ENCODE results near the gene PLEKHH1. TPM values are rescaled to one million over a fixed set of nuclear protein-coding genes. Genes with fewer than 3 reads are reported as not detected.
A peak's percentile ranks its signal among the peaks of the same experiment; 100 is the strongest.

PLEKHH1 gene
- total RNA-seq, 1 experiment from 2014 or later: 35.3 TPM

DNA sequence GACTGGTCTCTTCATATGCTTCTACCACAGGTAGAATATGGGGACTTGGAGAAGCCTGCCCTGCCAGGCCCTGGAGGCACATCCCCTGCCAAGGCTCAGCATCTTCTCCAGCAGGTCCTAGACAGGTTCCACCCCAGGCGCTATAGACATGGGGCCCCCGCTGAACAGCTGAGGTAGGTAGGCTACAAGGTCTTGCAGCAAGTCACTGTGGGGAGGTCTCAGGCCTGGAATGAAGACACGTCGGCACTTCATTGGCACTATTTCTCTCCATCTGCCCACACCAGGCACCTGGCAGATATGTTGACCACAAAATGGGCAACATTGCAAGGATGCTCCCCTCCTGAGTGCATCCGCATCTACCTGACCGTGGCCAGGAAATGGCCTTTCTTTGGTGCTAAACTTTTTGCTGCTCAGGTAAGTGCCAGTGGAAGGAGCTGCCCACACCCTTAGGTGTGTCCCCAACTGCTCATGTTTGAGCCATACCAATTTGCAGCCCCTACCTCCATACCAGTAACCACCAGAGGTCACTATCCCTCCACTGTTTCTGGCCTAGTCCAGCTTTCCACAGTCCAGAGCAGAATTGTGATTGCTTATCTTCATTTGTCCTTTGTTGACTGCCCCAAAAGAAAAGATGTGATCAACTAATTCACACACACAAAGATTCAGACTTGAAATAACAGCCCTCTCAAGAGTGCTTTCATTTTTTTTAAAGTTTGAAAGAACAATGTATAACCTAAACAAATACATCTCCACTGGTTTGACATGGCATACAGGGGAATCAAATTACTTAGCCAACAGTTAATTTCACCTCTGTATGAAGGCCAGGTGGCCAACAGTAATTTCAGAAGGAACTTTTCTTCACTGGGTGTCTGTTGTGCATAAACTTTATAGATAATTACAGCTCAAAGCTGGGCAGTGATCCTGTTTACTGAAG is 50.9 kb downstream of the PLEKHH1 start:
- Histone ChIP-seq H2AFZ (ENCODE audit: low read length) (no peak overlapping the region), H4K5ac (ENCODE audit: insufficient read length, low read depth, low read length) (no peak overlapping the region), H4K8ac (replicated peaks; ENCODE audit: insufficient read length, low read depth, low read length) (no peak overlapping the region), H2BK120ac (ENCODE audit: low read depth, low read length, poor library complexity, severe bottlenecking) (no peak overlapping the region), H2AK5ac (ENCODE audit: insufficient read length, low read length) (no peak overlapping the region), H3K79me1 (ENCODE audit: insufficient read depth, low read depth, low read length, poor library complexity, severe bottlenecking) (no peaks in the 10 kb centered on the region), H3K23ac (ENCODE audit: insufficient read length, low read depth, low read length) (no peak overlapping the region), H3K4ac (ENCODE audit: low read depth, low read length) (no peak overlapping the region), H4K91ac (ENCODE audit: insufficient read length, low read depth, low read length) (no peak overlapping the region), H3K79me2 (ENCODE audit: insufficient read depth, low read length) (no peaks in the 10 kb centered on the region), H3K4me1 (ENCODE audit: insufficient read depth, low read length) (no peaks in the 10 kb centered on the region), H3K27ac (ENCODE audit: insufficient read length, low read depth, low read length) (no peak overlapping the region), H3K9me3 (ENCODE audit: control insufficient read depth, low read depth, low read length) (no peaks in the 10 kb centered on the region), H3K14ac (ENCODE audit: insufficient read depth, low read length) (no peak overlapping the region), H3K9ac (ENCODE audit: extremely low read depth, insufficient read length, low read length) (no peak overlapping the region), H2BK20ac (ENCODE audit: low read depth, low read length, poor library complexity, severe bottlenecking) (no peak overlapping the region), H2BK12ac (ENCODE audit: insufficient read length, low read depth, low read length) (no peak overlapping the region), H2BK15ac (ENCODE audit: low read depth, low read length) (no peak overlapping the region), H3T11ph (ENCODE audit: low read length) (no peak overlapping the region), H2BK5ac (ENCODE audit: insufficient read length, low read length) (no peak overlapping the region), H3K56ac (ENCODE audit: insufficient read length, low read depth, low read length) (no peak overlapping the region), H4K20me1 (ENCODE audit: control insufficient read depth, insufficient read depth, insufficient read length) (no peaks in the 10 kb centered on the region), H3K27me3 (ENCODE audit: insufficient read depth, low read length) (no peaks in the 10 kb centered on the region), H3K18ac (ENCODE audit: insufficient read length, low read depth, low read length) (no peak overlapping the region), H3K23me2 (ENCODE audit: insufficient read length, low read depth, low read length, poor library complexity, severe bottlenecking) (no peaks in the 10 kb centered on the region), H3K4me2 (ENCODE audit: insufficient read depth, insufficient read length, low read length) (no peak overlapping the region)
- DNase-seq: no peak
- TF ChIP-seq, protein P1, sequence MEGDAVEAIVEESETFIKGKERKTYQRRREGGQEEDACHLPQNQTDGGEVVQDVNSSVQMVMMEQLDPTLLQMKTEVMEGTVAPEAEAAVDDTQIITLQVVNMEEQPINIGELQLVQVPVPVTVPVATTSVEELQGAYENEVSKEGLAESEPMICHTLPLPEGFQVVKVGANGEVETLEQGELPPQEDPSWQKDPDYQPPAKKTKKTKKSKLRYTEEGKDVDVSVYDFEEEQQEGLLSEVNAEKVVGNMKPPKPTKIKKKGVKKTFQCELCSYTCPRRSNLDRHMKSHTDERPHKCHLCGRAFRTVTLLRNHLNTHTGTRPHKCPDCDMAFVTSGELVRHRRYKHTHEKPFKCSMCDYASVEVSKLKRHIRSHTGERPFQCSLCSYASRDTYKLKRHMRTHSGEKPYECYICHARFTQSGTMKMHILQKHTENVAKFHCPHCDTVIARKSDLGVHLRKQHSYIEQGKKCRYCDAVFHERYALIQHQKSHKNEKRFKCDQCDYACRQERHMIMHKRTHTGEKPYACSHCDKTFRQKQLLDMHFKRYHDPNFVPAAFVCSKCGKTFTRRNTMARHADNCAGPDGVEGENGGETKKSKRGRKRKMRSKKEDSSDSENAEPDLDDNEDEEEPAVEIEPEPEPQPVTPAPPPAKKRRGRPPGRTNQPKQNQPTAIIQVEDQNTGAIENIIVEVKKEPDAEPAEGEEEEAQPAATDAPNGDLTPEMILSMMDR (conservative IDR thresholded peaks at IDR 0.05): peak; percentile 82
- H3K27ac Mint-ChIP-seq: no peak overlapping the region
- no peaks in the 10 kb centered on the region for H3K4me1 Mint-ChIP-seq
- no peak overlapping the region for H3K4me3 Mint-ChIP-seq
- no peaks in the 10 kb centered on the region for H3K9me3 Mint-ChIP-seq
- no peaks in the 10 kb centered on the region for H3K27me3 Mint-ChIP-seq (ENCODE audit: low read depth)
- no CpG with 5 or more reads among the region's 6 CpGs for WGBS (ENCODE audit: extremely low coverage, insufficient read length, low lambda C conversion rate)
- peaks cover 3 to 51% (median 28%) of the 10 kb centered on the region in 3 experiments; a peak in 5 of 7 replicates for H3K36me3 Mint-ChIP-seq (ENCODE audit: insufficient read depth in 1 of 3, low read depth in 3 of 3)

Measured in H9 (cell line).